Parathyroid adenoma (tissue), 2 donors: ENCODE results near the gene QPRT.
A peak's percentile ranks its signal among the peaks of the same experiment; 100 is the strongest.
"Not testable (repeated sequence)": the region's sequence is repeated elsewhere in the genome, so short reads cannot be mapped to it uniquely, and the experiment has no call there.

ENCODE experiments used
- H2AFZ ChIP-seq: fragments of 300-600 bp; sonication (generic); one replicate; pipeline ENCODE4 v1.7.0; 2017; ENCODE audit warnings: antibody characterized with exemption, mild to moderate bottlenecking
- H3K27ac ChIP-seq: fragments of 300-600 bp; sonication (generic); one replicate; pipeline ENCODE4 v1.7.0; 2017
- H3K27me3 ChIP-seq: fragments of 300-600 bp; sonication (generic); one replicate; pipeline ENCODE4 v1.7.0; 2017; ENCODE audit warnings: low read length; ENCODE audit not compliant: control insufficient read depth, insufficient read depth
- H3K36me3 ChIP-seq: fragments of 300-600 bp; sonication (generic); one replicate; pipeline ENCODE4 v1.7.0; 2017; ENCODE audit warnings: low read length; ENCODE audit not compliant: control insufficient read depth, insufficient read depth
- H3K4me1 ChIP-seq: fragments of 300-600 bp; sonication (generic); one replicate; pipeline ENCODE4 v1.7.0; 2017; ENCODE audit warnings: control low read depth
- H3K4me2 ChIP-seq: fragments of 300-600 bp; sonication (generic); one replicate; pipeline ENCODE4 v1.7.0; 2017; ENCODE audit warnings: low read length
- H3K4me3 ChIP-seq: fragments of 300-600 bp; sonication (generic); one replicate; pipeline ENCODE4 v1.7.0; 2017; ENCODE audit warnings: low read depth, low read length
- H3K79me2 ChIP-seq: fragments of 300-600 bp; sonication (generic); one replicate; pipeline ENCODE4 v1.7.0; 2017; ENCODE audit warnings: control low read depth
- H3K9ac ChIP-seq: fragments of 300-600 bp; sonication (generic); one replicate; pipeline ENCODE4 v1.7.0; 2017; ENCODE audit warnings: mild to moderate bottlenecking
- H3K9me3 ChIP-seq: fragments of 300-600 bp; sonication (generic); one replicate; pipeline ENCODE4 v1.7.0; 2017; ENCODE audit warnings: low read length; ENCODE audit not compliant: control insufficient read depth
- CTCF ChIP-seq: fragments of 300-600 bp; sonication (generic); IDR thresholded peaks from one replicate; pipeline ENCODE4 v1.7.0; 2017; ENCODE audit warnings: antibody characterized with exemption, mild to moderate bottlenecking
- donor health status: primary hyperparathyroidism.

Gene QPRT

GRCh38 chr16:29678691-29679267 is at the start of gene QPRT:
Gene QPRT, plus strand, starts transcription at chr16:29679180. Its CDS starts 18 bp downstream, at chr16:29679198.
- Histone ChIP-seq H3K4me3 (peak within 1 kb of the TSS; percentile 17), H3K4me1 (peaks cover 4% of the 10 kb centered on the region), H3K27me3 (no peaks in the 10 kb centered on the region), H3K9ac (no peak within 1 kb of the TSS), H3K79me2 (peaks cover 8% of the 10 kb centered on the region), H3K9me3 (no peaks in the 10 kb centered on the region), H3K27ac (peak within 1 kb of the TSS; percentile 63), H3K36me3 (no peaks in the 10 kb centered on the region), H2AFZ (peak within 1 kb of the TSS; percentile 84), H3K4me2 (peak within 1 kb of the TSS; percentile 54)
- no peak for TF ChIP-seq CTCF

GRCh38 chr16:29629318-29629717 is 49.7 kb upstream of the QPRT start:
- not testable (repeated sequence) for H3K9ac ChIP-seq, H3K27ac ChIP-seq

GRCh38 chr16:29631658-29632057 is 47.3 kb upstream of the QPRT start:
- H3K4me2 ChIP-seq, result not testable (repeated sequence)

More at GRCh38 chr16:29629318-29629717, 49.7 kb upstream of the QPRT start:
- not testable (repeated sequence) for H3K4me3 ChIP-seq, H3K4me1 ChIP-seq, H3K36me3 ChIP-seq, H2AFZ ChIP-seq, H3K79me2 ChIP-seq, H3K9me3 ChIP-seq, H3K4me2 ChIP-seq, H3K27me3 ChIP-seq

GRCh38 chr16:29635902-29636301 is 43.1 kb upstream of the QPRT start:
- H3K27ac ChIP-seq, H3K9ac ChIP-seq, H3K9me3 ChIP-seq, H3K36me3 ChIP-seq, H3K4me2 ChIP-seq, H3K4me1 ChIP-seq, H2AFZ ChIP-seq, H3K4me3 ChIP-seq, H3K79me2 ChIP-seq, H3K27me3 ChIP-seq: not testable (repeated sequence)

More at GRCh38 chr16:29631658-29632057, 47.3 kb upstream of the QPRT start:
- not testable (repeated sequence) for H3K9me3 ChIP-seq, H3K9ac ChIP-seq, H3K4me1 ChIP-seq, H3K27ac ChIP-seq, H3K79me2 ChIP-seq, H3K4me3 ChIP-seq, H2AFZ ChIP-seq, H3K36me3 ChIP-seq, H3K27me3 ChIP-seq

DNA sequence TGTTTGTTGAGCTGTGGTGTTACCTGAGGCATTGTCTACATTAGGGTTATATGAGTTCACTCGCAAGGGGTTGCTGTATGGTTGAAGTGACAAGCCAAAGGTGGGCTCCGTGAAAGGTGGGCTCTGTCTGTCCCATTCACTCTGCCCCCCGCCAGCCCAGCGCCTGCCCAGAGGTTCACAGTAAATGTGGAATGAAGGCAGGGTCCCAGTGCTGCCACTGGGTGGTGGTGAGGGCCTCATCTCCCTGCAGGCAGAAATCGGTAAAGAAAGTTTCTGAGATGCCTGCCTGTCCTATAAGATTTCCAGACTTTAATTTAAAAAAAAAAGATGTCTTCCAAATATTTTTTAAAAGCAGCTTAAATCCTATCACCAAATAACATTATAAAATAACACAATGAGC is 42.6 kb upstream of the QPRT start:
- H3K4me1 ChIP-seq, H3K27ac ChIP-seq: not testable (repeated sequence)

DNA sequence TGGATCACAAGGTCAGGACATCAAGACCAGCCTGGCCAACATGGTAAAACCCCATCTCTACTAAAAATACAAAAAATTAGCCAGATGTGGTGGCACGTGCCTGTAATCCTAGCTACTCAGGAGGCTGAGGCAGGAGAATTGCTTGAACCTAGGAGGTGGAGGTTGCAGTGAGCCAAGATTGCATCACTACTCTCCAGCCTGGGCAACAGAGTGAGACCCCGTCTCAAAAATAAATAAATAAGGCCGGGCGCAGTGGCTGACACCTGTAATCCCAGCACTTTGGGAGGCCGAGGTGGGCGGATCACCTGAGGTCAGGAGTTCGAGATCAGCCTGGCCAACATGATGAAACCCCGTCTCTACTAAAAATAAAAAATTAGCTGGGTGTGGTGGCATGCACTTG is 40.2 kb upstream of the QPRT start:
- not testable (repeated sequence) for H3K9ac ChIP-seq, H3K4me3 ChIP-seq, H2AFZ ChIP-seq

More for the DNA sequence above, 42.6 kb upstream of the QPRT start:
- H3K4me3 ChIP-seq, H3K27me3 ChIP-seq, H2AFZ ChIP-seq, H3K4me2 ChIP-seq, H3K79me2 ChIP-seq, H3K36me3 ChIP-seq, H3K9me3 ChIP-seq, H3K9ac ChIP-seq: not testable (repeated sequence)

GRCh38 chr16:29641561-29641960 is 37.4 kb upstream of the QPRT start:
- H3K27me3 ChIP-seq, result no peaks in the 10 kb centered on the region
- H2AFZ ChIP-seq, result no peak overlapping the region
- H3K79me2 ChIP-seq, result no peaks in the 10 kb centered on the region
- no peak overlapping the region for H3K4me2 ChIP-seq
- H3K36me3 ChIP-seq, result no peaks in the 10 kb centered on the region
- H3K9ac ChIP-seq, result no peak overlapping the region
- H3K4me3 ChIP-seq, result no peak overlapping the region
- H3K27ac ChIP-seq, result no peak overlapping the region
- no peaks in the 10 kb centered on the region for H3K4me1 ChIP-seq
- H3K9me3 ChIP-seq, result no peaks in the 10 kb centered on the region
- no peak for TF ChIP-seq CTCF

More for the DNA sequence above, 40.2 kb upstream of the QPRT start:
- not testable (repeated sequence) for H3K36me3 ChIP-seq, H3K4me1 ChIP-seq, H3K9me3 ChIP-seq, H3K4me2 ChIP-seq, H3K27me3 ChIP-seq, H3K79me2 ChIP-seq, H3K27ac ChIP-seq
